HUES64 (cell line): ENCODE measurements around the gene AMER1.

Source experiments
- H3K27ac ChIP-seq: 2 replicates; pipeline ENCODE4 v1.7.0; 2013; ENCODE audit warnings: low read depth, low read length, inconsistent platforms
- H3K27me3 ChIP-seq: 2 replicates; pipeline ENCODE4 v1.6.1; 2013; ENCODE audit warnings: mild to moderate bottlenecking, low read length; ENCODE audit not compliant: insufficient read depth
- H3K36me3 ChIP-seq: 2 replicates; pipeline ENCODE4 v1.6.1; 2013; ENCODE audit warnings: mild to moderate bottlenecking, low read length; ENCODE audit not compliant: insufficient read depth
- H3K4me1 ChIP-seq: 2 replicates; pipeline ENCODE4 v1.6.1; 2013; ENCODE audit warnings: mild to moderate bottlenecking, low read length, moderate library complexity; ENCODE audit not compliant: insufficient read depth
- H3K4me3 ChIP-seq: 2 replicates; pipeline ENCODE4 v1.5.1; 2013; ENCODE audit warnings: mild to moderate bottlenecking, low read length, moderate library complexity
- H3K9ac ChIP-seq: 2 replicates; pipeline ENCODE4 v1.6.1; 2013; ENCODE audit warnings: mild to moderate bottlenecking, low read depth, low read length
- H3K9me3 ChIP-seq: 2 replicates; pipeline ENCODE4 v1.6.1; 2013; ENCODE audit warnings: low read depth, low read length; ENCODE audit not compliant: insufficient read depth
- WGBS: fragments of 150-250, 120-280 bp; methylation state at CpG from one replicate; pipeline ENCODE4 v1.1.7; 2013; ENCODE audit warnings: missing lambda C conversion rate; 5-methylcytosine and 5-hydroxymethylcytosine counted together

The AMER1 gene

GRCh38 chrX:64198036-64198435 is 7.5 kb downstream of the AMER1 start:
- Histone ChIP-seq H3K27me3 (peaks cover 1% of the 10 kb centered on the region), H3K9ac (no peak overlapping the region), H3K36me3 (no peaks in the 10 kb centered on the region), H3K4me1 (0 out of 2 replicates have a peak, but pooled peaks cover 10% of the 10 kb centered on the region), H3K4me3 (no peak overlapping the region), H3K27ac (no peak overlapping the region), H3K9me3 (no peaks in the 10 kb centered on the region)

- peaks cover 6% of the 10 kb centered on the region for H3K36me3 ChIP-seq
- 0 out of 2 replicates have a peak, but pooled peaks cover 10% of the 10 kb centered on the region for H3K4me1 ChIP-seq
- H3K9me3 ChIP-seq = no peaks in the 10 kb centered on the region
- no peak overlapping the region for H3K27ac ChIP-seq
- H3K27me3 ChIP-seq = no peaks in the 10 kb centered on the region
- WGBS = 92% methylated on average over 2 of the region's 3 CpGs
- no peak overlapping the region for H3K4me3 ChIP-seq
- no peak overlapping the region for H3K9ac ChIP-seq
These were observed 8.9 kb downstream of the AMER1 start for GRCh38 chrX:64196606-64197005.

GRCh38 chrX:64195862-64196261 is 9.6 kb downstream of the AMER1 start:
- H3K9ac ChIP-seq = no peak overlapping the region
- 0 out of 2 replicates have a peak, but pooled peaks cover 10% of the 10 kb centered on the region for H3K4me1 ChIP-seq
- no peak overlapping the region for H3K27ac ChIP-seq
- H3K36me3 ChIP-seq = peaks cover 9% of the 10 kb centered on the region
- no peaks in the 10 kb centered on the region for H3K9me3 ChIP-seq
- 0% methylated on average over 1 of the region's 1 CpG for WGBS
- no peaks in the 10 kb centered on the region for H3K27me3 ChIP-seq
- H3K4me3 ChIP-seq = no peak overlapping the region

- no peak overlapping the region for H3K27ac ChIP-seq
- WGBS = 98% methylated on average over 5 of the region's 5 CpGs
- no peaks in the 10 kb centered on the region for H3K9me3 ChIP-seq
- H3K27me3 ChIP-seq = no peaks in the 10 kb centered on the region
- no peak overlapping the region for H3K9ac ChIP-seq
- H3K4me3 ChIP-seq = no peak overlapping the region
- 0 out of 2 replicates have a peak, but pooled peaks cover 10% of the 10 kb centered on the region for H3K4me1 ChIP-seq
- peaks cover 15% of the 10 kb centered on the region for H3K36me3 ChIP-seq
These were observed 12.8 kb downstream of the AMER1 start for GRCh38 chrX:64192673-64193072.

GRCh38 chrX:64192040-64192439 is 13.5 kb downstream of the AMER1 start:
- no peaks in the 10 kb centered on the region for H3K9me3 ChIP-seq
- H3K4me3 ChIP-seq = no peak overlapping the region
- peaks cover 15% of the 10 kb centered on the region for H3K36me3 ChIP-seq

GRCh38 chrX:64191281-64192010 is 14.1 kb downstream of the AMER1 start:
- Histone ChIP-seq H3K27me3 (no peaks in the 10 kb centered on the region), H3K4me1 (0 out of 2 replicates have a peak, but pooled peaks cover 10% of the 10 kb centered on the region), H3K36me3 (peaks cover 15% of the 10 kb centered on the region), H3K9me3 (no peaks in the 10 kb centered on the region), H3K4me3 (no peak overlapping the region), H3K27ac (no peak overlapping the region), H3K9ac (no peak overlapping the region)
- WGBS = 97% methylated on average over 18 of the region's 19 CpGs

More at GRCh38 chrX:64192040-64192439, 13.5 kb downstream of the AMER1 start:
- Histone ChIP-seq H3K4me1 (0 out of 2 replicates have a peak, but pooled peaks cover 10% of the 10 kb centered on the region), H3K27me3 (no peaks in the 10 kb centered on the region), H3K9ac (no peak overlapping the region), H3K27ac (no peak overlapping the region)
- WGBS = 89% methylated on average over 3 of the region's 3 CpGs

GRCh38 chrX:64190136-64190740 is 15.3 kb downstream of the AMER1 start:
- 90% methylated on average over 9 of the region's 10 CpGs for WGBS
- Histone ChIP-seq H3K36me3 (peaks cover 15% of the 10 kb centered on the region), H3K9ac (no peak overlapping the region), H3K4me3 (no peak overlapping the region), H3K27me3 (no peaks in the 10 kb centered on the region), H3K27ac (no peak overlapping the region), H3K4me1 (0 out of 2 replicates have a peak, but pooled peaks cover under 1% of the 10 kb centered on the region), H3K9me3 (no peaks in the 10 kb centered on the region)

- no peaks in the 10 kb centered on the region for H3K27me3 ChIP-seq
- WGBS = 93% methylated on average over 2 of the region's 3 CpGs
- H3K9ac ChIP-seq = no peak overlapping the region
- no peaks in the 10 kb centered on the region for H3K9me3 ChIP-seq
- H3K4me1 ChIP-seq = no peaks in the 10 kb centered on the region
- H3K27ac ChIP-seq = no peak overlapping the region
- no peak overlapping the region for H3K4me3 ChIP-seq
- H3K36me3 ChIP-seq = peaks cover 15% of the 10 kb centered on the region
These were observed 16.6 kb downstream of the AMER1 start for GRCh38 chrX:64188901-64189300.

GRCh38 chrX:64187762-64188150 is 17.8 kb downstream of the AMER1 start:
- Histone ChIP-seq H3K9me3 (no peaks in the 10 kb centered on the region), H3K27ac (no peak overlapping the region), H3K36me3 (peaks cover 15% of the 10 kb centered on the region), H3K4me1 (no peaks in the 10 kb centered on the region), H3K27me3 (no peaks in the 10 kb centered on the region), H3K4me3 (no peak overlapping the region), H3K9ac (no peak overlapping the region)

GRCh38 chrX:64186974-64187761 is 18.3 kb downstream of the AMER1 start:
- no peak overlapping the region for H3K4me3 ChIP-seq

GRCh38 chrX:64184396-64184795 is 21.1 kb downstream of the AMER1 start:
- Histone ChIP-seq H3K9ac (no peak overlapping the region), H3K27me3 (no peaks in the 10 kb centered on the region), H3K27ac (no peak overlapping the region), H3K4me3 (no peak overlapping the region), H3K36me3 (no peaks in the 10 kb centered on the region), H3K9me3 (no peaks in the 10 kb centered on the region), H3K4me1 (no peaks in the 10 kb centered on the region)
- WGBS = 98% methylated on average over 2 of the region's 2 CpGs

More at GRCh38 chrX:64186974-64187761, 18.3 kb downstream of the AMER1 start:
- Histone ChIP-seq H3K4me1 (no peaks in the 10 kb centered on the region), H3K27me3 (no peaks in the 10 kb centered on the region), H3K27ac (no peak overlapping the region), H3K9me3 (no peaks in the 10 kb centered on the region), H3K36me3 (peaks cover 14% of the 10 kb centered on the region), H3K9ac (no peak overlapping the region)
- WGBS = 90% methylated on average over 1 of the region's 1 CpG
